HEK293T (cell line): ENCODE data around the gene LTB4R.

Source experiments
- ELF4 ChIP-seq: fragments of 450-650 bp; IDR thresholded peaks from 2 replicates; pipeline ENCODE4 v1.6.1; 2017; ENCODE audit warnings: antibody characterized with exemption
- L3MBTL2 ChIP-seq: fragments of 450-650 bp; conservative IDR thresholded peaks from 2 replicates; pipeline ENCODE4 v1.6.1; 2016; ENCODE audit warnings: mild to moderate bottlenecking
- NFRKB ChIP-seq: fragments of 450-650 bp; IDR thresholded peaks from 2 replicates; pipeline ENCODE4 v1.6.1; 2016; ENCODE audit warnings: mild to moderate bottlenecking, moderate library complexity
- SP1 ChIP-seq: fragments of 450-650 bp; IDR thresholded peaks from 2 replicates; pipeline ENCODE4 v1.6.1; 2017
- SUZ12 ChIP-seq: fragments of 450-650 bp; IDR thresholded peaks from 2 replicates; pipeline ENCODE4 v1.6.1; 2016; ENCODE audit warnings: mild to moderate bottlenecking
- TARDBP ChIP-seq: fragments of 450-650 bp; IDR thresholded peaks from 2 replicates; pipeline ENCODE4 v1.6.1; 2016
- ZNF384 ChIP-seq: fragments of 450-650 bp; IDR thresholded peaks from 2 replicates; pipeline ENCODE4 v1.6.1; 2016

DNA sequence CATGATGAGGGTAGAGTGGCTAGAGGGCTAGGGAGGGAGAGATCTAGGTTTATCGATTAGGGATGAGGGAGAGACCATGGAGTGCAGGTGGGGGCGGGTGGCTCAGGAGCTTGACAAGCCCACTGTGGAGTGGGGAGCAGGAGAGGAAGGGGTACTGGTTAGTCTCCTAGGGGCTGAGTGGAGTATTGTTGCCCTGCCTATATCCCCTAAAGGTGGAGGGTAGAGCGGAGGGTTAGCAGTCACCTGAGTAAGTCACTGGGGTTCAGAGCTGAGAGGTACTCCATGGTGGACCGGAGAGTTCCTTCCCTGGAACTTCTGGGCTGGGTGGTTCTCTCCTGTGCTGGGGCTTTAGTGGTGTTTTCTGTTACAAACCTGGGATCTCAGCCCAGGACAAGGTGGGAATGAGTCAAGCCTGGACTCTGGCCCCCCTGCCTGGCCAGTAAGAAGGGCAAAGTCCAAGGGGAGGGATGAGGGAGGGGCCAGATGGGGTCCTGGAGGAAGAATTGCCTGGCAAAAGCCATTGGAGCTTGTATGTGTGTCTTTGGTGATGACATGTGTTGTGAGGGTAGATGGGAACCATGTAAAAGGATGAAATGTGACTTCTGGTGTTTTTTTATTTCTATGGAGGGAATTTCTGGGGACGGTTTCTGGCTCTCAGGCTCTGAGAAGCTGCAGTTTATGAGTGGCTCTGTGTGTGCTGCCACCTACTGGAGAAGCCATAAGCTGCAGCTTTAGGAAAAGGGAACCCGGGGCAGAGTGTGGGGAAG is 3.5 kb upstream of the LTB4R start, which contains the start of gene CIDEB:
- no peak for TF ChIP-seq SUZ12
- TF ChIP-seq TARDBP, result no peak
- no peak for TF ChIP-seq ELF4
- TF ChIP-seq L3MBTL2, result no peak
- no peak for TF ChIP-seq SP1
- no peak for TF ChIP-seq NFRKB
- TF ChIP-seq ZNF384, result no peak
